ENCODE results near the gene REM1.
"Not testable (repeated sequence)": the region's sequence is repeated elsewhere in the genome, so short reads cannot be mapped to it uniquely, and the experiment has no call there.

Gene REM1

GRCh38 chr20:31474758-31475427 is at the start of gene REM1, which contains the start of gene DEFB124:
Gene REM1, plus strand, starts transcription at chr20:31475288. Its CDS starts 1,158 bp downstream, at chr20:31476446.
Gene DEFB124, minus strand, starts transcription at chr20:31475127. Its CDS starts 2,114 bp downstream, at chr20:31473013.
- no peak for DNase-seq (ENCODE audit: extremely low spot score)
- TF ChIP-seq, protein P1, sequence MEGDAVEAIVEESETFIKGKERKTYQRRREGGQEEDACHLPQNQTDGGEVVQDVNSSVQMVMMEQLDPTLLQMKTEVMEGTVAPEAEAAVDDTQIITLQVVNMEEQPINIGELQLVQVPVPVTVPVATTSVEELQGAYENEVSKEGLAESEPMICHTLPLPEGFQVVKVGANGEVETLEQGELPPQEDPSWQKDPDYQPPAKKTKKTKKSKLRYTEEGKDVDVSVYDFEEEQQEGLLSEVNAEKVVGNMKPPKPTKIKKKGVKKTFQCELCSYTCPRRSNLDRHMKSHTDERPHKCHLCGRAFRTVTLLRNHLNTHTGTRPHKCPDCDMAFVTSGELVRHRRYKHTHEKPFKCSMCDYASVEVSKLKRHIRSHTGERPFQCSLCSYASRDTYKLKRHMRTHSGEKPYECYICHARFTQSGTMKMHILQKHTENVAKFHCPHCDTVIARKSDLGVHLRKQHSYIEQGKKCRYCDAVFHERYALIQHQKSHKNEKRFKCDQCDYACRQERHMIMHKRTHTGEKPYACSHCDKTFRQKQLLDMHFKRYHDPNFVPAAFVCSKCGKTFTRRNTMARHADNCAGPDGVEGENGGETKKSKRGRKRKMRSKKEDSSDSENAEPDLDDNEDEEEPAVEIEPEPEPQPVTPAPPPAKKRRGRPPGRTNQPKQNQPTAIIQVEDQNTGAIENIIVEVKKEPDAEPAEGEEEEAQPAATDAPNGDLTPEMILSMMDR (IDR thresholded peaks at IDR 0.05; ENCODE audit: control extremely low read depth, extremely low read depth, low read depth, missing control alignments), result no peak
- CTCF ChIA-PET, result interaction anchor here (0.7 to 3.3 kb wide), 6 partner anchors 12 to 138 kb away, joined by 3 to 13 read pairs (median 4); partner anchors contain the start of gene HM13
- POLR2A ChIA-PET, result no interaction called here

DNA sequence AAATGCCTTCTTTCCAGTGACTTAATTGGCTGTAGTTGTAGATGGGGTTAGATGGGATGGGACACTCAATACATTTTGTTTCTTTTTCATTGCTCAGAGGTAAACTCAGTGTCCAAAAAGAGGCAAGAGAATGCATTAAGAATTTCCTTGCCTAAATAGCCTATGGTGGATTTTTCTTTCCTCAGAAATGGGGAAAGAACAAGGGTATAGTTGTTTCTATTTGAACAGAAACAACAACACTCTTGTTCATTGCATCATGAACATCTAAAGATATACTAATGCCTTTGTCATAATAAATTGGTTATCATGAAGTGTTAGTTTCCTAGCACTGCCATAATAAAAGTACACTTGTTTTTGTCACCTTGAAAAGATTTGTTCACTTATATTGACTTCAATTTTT is 49.3 kb upstream of the REM1 start:
- TF ChIP-seq, protein P1 (IDR thresholded peaks at IDR 0.05; ENCODE audit: control extremely low read depth, extremely low read depth, low read depth, missing control alignments), result no peak
- DNase-seq (ENCODE audit: extremely low spot score), result no peak
- ChIA-PET POLR2A (no interaction called here), CTCF (no interaction called here)

GRCh38 chr20:31426891-31427551 is 48.1 kb upstream of the REM1 start:
- POLR2A ChIA-PET; DNase-seq (ENCODE audit: extremely low spot score); CTCF ChIA-PET: not testable (repeated sequence)

DNA sequence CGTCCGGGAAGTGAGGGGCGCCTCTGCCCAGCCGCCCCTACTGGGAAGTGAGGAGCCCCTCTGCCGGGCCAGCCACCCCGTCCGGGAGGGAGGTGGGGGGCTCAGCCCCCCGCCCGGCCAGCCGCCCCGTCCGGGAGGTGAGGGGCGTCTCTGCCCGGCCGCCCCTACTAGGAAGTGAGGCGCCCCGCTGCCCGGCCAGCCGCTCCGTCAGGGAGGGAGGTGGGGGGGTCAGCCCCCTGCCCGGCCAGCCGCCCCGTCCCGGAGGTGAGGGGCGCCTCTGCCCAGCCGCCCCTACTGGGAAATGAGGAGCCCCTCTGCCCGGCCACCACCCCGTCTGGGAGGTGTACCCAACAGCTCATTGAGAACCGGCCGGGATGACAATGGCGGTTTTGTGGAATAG is 47.5 kb upstream of the REM1 start:
- POLR2A ChIA-PET, result not testable (repeated sequence)

DNA sequence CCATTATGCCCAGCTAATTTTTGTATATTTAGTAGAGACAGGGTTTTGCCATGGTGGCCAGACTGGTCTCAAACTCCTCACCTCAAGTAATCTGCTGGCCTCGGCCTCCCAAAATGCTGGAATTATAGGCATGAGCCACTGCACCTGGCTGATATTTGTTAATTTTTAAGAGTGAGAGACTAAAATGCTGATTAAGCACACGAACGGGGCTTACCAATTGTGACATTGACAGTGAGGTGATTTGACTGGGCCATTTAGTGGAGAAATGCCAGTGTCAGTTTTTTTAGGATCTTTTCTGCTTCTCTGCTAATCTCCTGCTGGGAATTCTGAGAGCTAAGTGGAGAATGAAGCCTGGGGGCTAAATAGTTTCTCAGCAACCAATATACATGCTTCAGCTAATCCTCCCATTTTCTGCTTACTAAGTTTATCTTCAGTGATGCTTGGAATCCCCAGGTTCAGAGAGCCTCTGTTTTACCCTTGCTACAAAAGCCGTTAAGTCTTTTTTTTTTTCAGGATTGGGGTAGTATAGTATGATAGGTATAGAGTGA is 44.4 kb upstream of the REM1 start:
- TF ChIP-seq, protein P1 (IDR thresholded peaks at IDR 0.05; ENCODE audit: control extremely low read depth, extremely low read depth, low read depth, missing control alignments), result no peak
- ChIA-PET POLR2A (no interaction called here), CTCF (interaction anchor here (0.7 to 1.6 kb wide), 3 partner anchors 10 to 44 kb away, joined by 3 to 5 read pairs (median 3); partner anchors contain the start of gene DEFB123)
- DNase-seq (ENCODE audit: extremely low spot score), result no peak

More for the DNA sequence above, 47.5 kb upstream of the REM1 start:
- CTCF ChIA-PET; DNase-seq (ENCODE audit: extremely low spot score): not testable (repeated sequence)

GRCh38 chr20:31440012-31440659 is 35.0 kb upstream of the REM1 start, which contains the start of gene DEFB123:
Gene DEFB123, plus strand, starts transcription at chr20:31440632. Its CDS starts 67 bp downstream, at chr20:31440699.
- ChIA-PET CTCF (interaction anchor here (1.0 to 1.6 kb wide), 4 partner anchors 10 to 63 kb away, joined by 3 to 4 read pairs (median 4); no protein-coding TSS in a partner anchor), POLR2A (no interaction called here)
- TF ChIP-seq, protein P1 (IDR thresholded peaks at IDR 0.05; ENCODE audit: control extremely low read depth, extremely low read depth, low read depth, missing control alignments), result no peak
- DNase-seq (ENCODE audit: extremely low spot score), result no peak

- no peak for DNase-seq (ENCODE audit: extremely low spot score)
- TF ChIP-seq, protein P1 (IDR thresholded peaks at IDR 0.05; ENCODE audit: control extremely low read depth, extremely low read depth, low read depth, missing control alignments), result no peak
- ChIA-PET CTCF (no interaction called here), POLR2A (no interaction called here)
Observed at GRCh38 chr20:31446084-31446819, 28.8 kb upstream of the REM1 start.

All from GM10248 (cell line).